Measurements from ENCODE around the gene ETFBKMT.
"Not testable (repeated sequence)": the region's sequence is repeated elsewhere in the genome, so short reads cannot be mapped to it uniquely, and the experiment has no call there.

The ETFBKMT gene

DNA sequence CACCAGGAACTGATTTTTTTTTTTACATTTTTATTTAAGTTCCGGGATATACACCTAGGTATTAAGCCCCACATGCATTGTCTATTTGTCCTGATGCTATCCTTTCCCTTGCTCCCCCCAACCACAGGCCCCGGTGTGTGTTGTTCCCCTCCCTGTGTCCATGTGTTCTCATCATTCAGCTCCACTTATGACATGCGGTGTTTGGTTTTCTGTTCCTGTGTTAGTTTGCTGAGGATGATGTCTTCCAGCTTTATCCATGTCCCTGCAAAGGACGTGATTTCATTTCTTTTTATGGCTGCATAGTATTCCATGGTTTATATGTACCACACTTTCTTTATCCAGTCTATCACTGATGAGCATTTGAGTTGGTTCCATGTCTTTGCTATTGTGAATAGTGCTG, 57.5 kb downstream of the ETFBKMT start:
- H3K27me3 Mint-ChIP-seq; H3K9me3 Mint-ChIP-seq; ATAC-seq (replicated peaks); H3K36me3 Mint-ChIP-seq (ENCODE audit: insufficient read depth); H3K4me3 Mint-ChIP-seq; DNase-seq; H3K27ac Mint-ChIP-seq: not testable (repeated sequence)
- H3K4me1 Mint-ChIP-seq (ENCODE audit: low read depth in 2 of 2) = peaks cover 9 to 14% of the 10 kb centered on the region in 2 donors

DNA sequence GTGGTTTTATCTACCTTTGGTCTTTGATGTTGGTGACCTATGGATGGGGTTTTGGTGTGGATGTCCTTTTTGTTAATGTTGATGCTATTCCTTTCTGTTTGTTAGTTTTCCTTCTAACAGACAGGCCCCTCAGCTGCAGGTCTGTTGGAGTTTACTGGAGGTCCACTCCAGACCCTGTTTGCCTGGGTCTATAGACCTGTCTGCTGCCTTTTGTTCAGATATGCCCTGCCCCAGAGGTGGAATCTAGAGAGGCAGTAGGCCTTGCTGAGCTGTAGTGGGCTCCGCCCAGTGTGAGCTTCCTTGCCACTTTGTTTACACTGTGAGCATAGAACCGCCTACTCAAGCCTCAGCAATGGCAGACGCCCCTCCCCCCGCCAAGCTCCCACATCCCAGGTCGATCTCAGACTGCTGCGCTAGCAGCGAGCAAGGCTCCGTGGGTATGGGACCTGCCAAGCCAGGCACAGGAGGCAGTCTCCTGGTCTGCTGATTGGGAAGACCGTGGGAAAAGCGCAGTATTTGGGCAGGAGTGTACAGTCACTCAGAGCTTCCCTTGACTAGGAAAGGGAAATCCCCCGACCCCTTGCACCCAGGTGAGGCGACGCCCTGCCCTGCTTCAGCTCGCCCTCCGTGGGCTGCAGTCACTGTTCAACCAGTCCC, 59.2 kb downstream of the ETFBKMT start:
- not testable (repeated sequence) for H3K27ac Mint-ChIP-seq; ATAC-seq (replicated peaks)
- peaks cover 15% of the 10 kb centered on the region for H3K36me3 Mint-ChIP-seq (ENCODE audit: insufficient read depth)

DNA sequence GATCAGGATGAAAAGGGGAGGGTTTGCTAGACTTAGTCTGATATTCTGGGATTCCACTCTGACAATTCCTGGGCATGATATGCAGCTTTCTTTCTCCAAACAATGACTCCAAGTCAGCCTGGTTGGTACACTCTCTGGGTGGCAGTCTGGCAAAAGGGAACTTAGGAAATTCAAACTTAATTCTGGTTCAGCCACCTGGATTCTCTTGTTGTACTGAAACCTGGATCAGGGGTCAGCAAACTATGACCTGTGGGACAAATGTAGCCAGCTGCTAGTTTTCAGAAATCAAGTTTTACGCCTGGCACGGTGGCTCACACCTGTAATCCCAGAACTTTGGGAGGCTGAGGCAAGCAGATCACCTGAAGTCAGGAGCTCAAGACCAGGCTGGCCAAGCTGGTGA, 63.1 kb downstream of the ETFBKMT start:
- DNase-seq = no peak
- H3K4me3 Mint-ChIP-seq = peak overlapping the region; percentile 63 to 73
- no peak for ATAC-seq (replicated peaks)
- peaks cover 16% of the 10 kb centered on the region for H3K36me3 Mint-ChIP-seq (ENCODE audit: insufficient read depth)
- H3K27ac Mint-ChIP-seq = peak overlapping the region; percentile 88 to 89
- no peaks in the 10 kb centered on the region for H3K27me3 Mint-ChIP-seq
- H3K9me3 Mint-ChIP-seq = no peaks in the 10 kb centered on the region
- peaks cover 40 to 42% of the 10 kb centered on the region in 2 donors for H3K4me1 Mint-ChIP-seq (ENCODE audit: low read depth in 2 of 2)

More for the DNA sequence above, 59.2 kb downstream of the ETFBKMT start:
- H3K9me3 Mint-ChIP-seq, H3K27me3 Mint-ChIP-seq, DNase-seq, H3K4me3 Mint-ChIP-seq: not testable (repeated sequence)
- peaks cover 23 to 27% of the 10 kb centered on the region in 2 donors for H3K4me1 Mint-ChIP-seq (ENCODE audit: low read depth in 2 of 2)
